Stomach (tissue), 9 donors: ENCODE measurements around the gene GGCX. TPM values are rescaled to one million over a fixed set of nuclear protein-coding genes. Genes with fewer than 3 reads are reported as not detected.

Experiments
- DNase-seq, 2 donors: peaks; one replicate each; pipeline versions ENCODE4 v3.0.0 to v3.0.0-alpha.2; 2013 to 2019
- H3K27ac ChIP-seq, 5 donors: fragments of 200-600 bp in 4 of 5; sonication (generic) in 4 of 5; one replicate each; pipeline ENCODE4 v1.5.1; 2013 to 2019; ENCODE audit warnings: mild to moderate bottlenecking in 1 of 5, moderate library complexity in 1 of 5
- H3K27me3 ChIP-seq, 3 donors: fragments of 200-600 bp; sonication (generic); one replicate each; pipeline ENCODE4 v1.5.1; 2017 to 2019; ENCODE audit warnings: mixed run types in 1 of 3
- H3K36me3 ChIP-seq, 4 donors: fragments of 200-600 bp; sonication (generic); 1 replicate in 3 of 4; 2 replicates in 1 of 4; pipeline ENCODE4 v1.5.1; 2016 to 2019
- H3K4me1 ChIP-seq, 4 donors: fragments of 200-600 bp; sonication (generic); one replicate each; pipeline ENCODE4 v1.5.1; 2016 to 2019
- H3K4me3 ChIP-seq, 4 donors: fragments of 200-600 bp; sonication (generic) in 3 of 4; one replicate each; pipeline ENCODE4 v1.5.1; 2016 to 2019; ENCODE audit warnings: mild to moderate bottlenecking in 1 of 4
- H3K9me3 ChIP-seq, 4 donors: fragments of 200-600 bp; sonication (generic); one replicate each; pipeline ENCODE4 v1.5.1; 2016 to 2019
- CTCF ChIP-seq, 7 experiments: fragments of 450-650 bp in 4 of 7; fragments of 200-600 bp in 3 of 7; sonication (generic) in 3 of 7; IDR thresholded peaks; one replicate each; pipeline ENCODE4 v1.5.1; 2016 to 2019; ENCODE audit warnings: antibody characterized with exemption in 7 of 7, control low read depth in 2 of 7, mild to moderate bottlenecking in 1 of 7
- EP300 ChIP-seq: sonication (generic); formaldehyde crosslinking; IDR thresholded peaks from one replicate; pipeline ENCODE4 v1.6.1; 2017; ENCODE audit warnings: antibody characterized with exemption
- POLR2A ChIP-seq, 4 donors: fragments of 450-650 bp; IDR thresholded peaks; one replicate each; pipeline ENCODE4 v1.6.1; 2016; ENCODE audit warnings: antibody characterized with exemption in 4 of 4, control low read depth in 2 of 4, mild to moderate bottlenecking in 1 of 4, moderate library complexity in 1 of 4
- POLR2AphosphoS5 ChIP-seq, 3 donors: sonication (generic); formaldehyde crosslinking; IDR thresholded peaks; one replicate each; pipeline ENCODE4 v1.6.1; 2016; ENCODE audit warnings: antibody characterized with exemption in 3 of 3
- WGBS, 5 donors: extraction: QIAGEN DNeasy Blood & Tissue Kit in 3 of 5; methylation state at CpG; one replicate each; pipeline versions ENCODE4 v1.1.5 to v1.1.7; 2013 to 2018; 5-methylcytosine and 5-hydroxymethylcytosine counted together
- intact Hi-C: fragments of 100-400 bp; cut with DNase I; formaldehyde crosslinking; loops from one replicate; pipeline ENCODE4 v1.15.1; 2023; ENCODE audit warnings: low total_unique reads
- polyA plus RNA-seq, 3 donors: library from polyadenylated mRNA; stranded (reverse); fragments of 200-250 nt; gene quantifications; one replicate each; pipeline ENCODE4 v1.2.3, GENCODE V29; 2013
- total RNA-seq, 5 donors: library from RNA; depleted of rRNA; stranded (reverse); fragments of >200 nt; gene quantifications; one replicate each; pipeline versions ENCODE4 v1.1.0 to v1.2.3, GENCODE V29; 2014 to 2016
- donor health status: healthy with polysubstance abuse.
- donor health status: Bipolar disorder and iron deficiency.
- donor health status: healthy.

GGCX gene
- total and polyA plus RNA-seq, 8 donors, result 5.2 to 87.5 (median 15.9) TPM

- H3K27me3 ChIP-seq, result no peaks in the 10 kb centered on the region
- peak; percentile 91 to 98 for DNase-seq
- peaks cover 31 to 60% (median 50%) of the 10 kb centered on the region in 4 donors for H3K4me1 ChIP-seq
- H3K9me3 ChIP-seq, result no peaks in the 10 kb centered on the region
- TF ChIP-seq CTCF (IDR thresholded peaks at IDR 0.05) (peak in 5 of 7 experiments; percentile 74 to 87 (median 75)), POLR2A (IDR thresholded peaks at IDR 0.05) (peak in 2 of 4 donors; percentile 82 to 97), POLR2AphosphoS5 (IDR thresholded peaks at IDR 0.05) (peak; percentile 81 to 100 (median 100)), EP300 (no peak)
- WGBS, 5 donors, result 0% methylated on average over 13 to 92 of the region's 92 CpGs
- peaks cover 24 to 34% (median 31%) of the 10 kb centered on the region in 4 donors for H3K36me3 ChIP-seq
- H3K4me3 ChIP-seq, result peak within 1 kb of the TSS; percentile 81 to 94 (median 90)
- peak within 1 kb of the TSS; percentile 95 to 100 (median 99) for H3K27ac ChIP-seq
- intact Hi-C loops, result no loop called here
Observed at GRCh38 chr2:85538507-85539360, 22.6 kb downstream of the GGCX start, which contains the start of gene MAT2A. Gene MAT2A (plus strand): TSS chr2:85539168. CDS start chr2:85539288, 120 bp downstream.

GRCh38 chr2:85537600-85538506 is 23.4 kb downstream of the GGCX start:
- peaks cover 28 to 51% (median 42%) of the 10 kb centered on the region in 4 donors for H3K4me1 ChIP-seq
- intact Hi-C loops, result no loop called here
- DNase-seq, result peak; percentile 57 to 83

GRCh38 chr2:85536479-85536878 is 24.8 kb downstream of the GGCX start:
- no peaks in the 10 kb centered on the region for H3K9me3 ChIP-seq
- H3K27me3 ChIP-seq, result no peaks in the 10 kb centered on the region
- H3K4me1 ChIP-seq, result peaks cover 14 to 37% (median 30%) of the 10 kb centered on the region in 4 donors
- no peak overlapping the region for H3K4me3 ChIP-seq
- 54 to 83% (median 79%) methylated on average over 3 of the region's 3 CpGs for WGBS, 5 donors
- peaks cover 1 to 12% (median 8%) of the 10 kb centered on the region in 4 donors for H3K36me3 ChIP-seq
- intact Hi-C loops, result no loop called here
- peak overlapping the region in 4 of 5 donors; percentile 97 to 100 (median 99) for H3K27ac ChIP-seq
- TF ChIP-seq POLR2AphosphoS5 (IDR thresholded peaks at IDR 0.05), result no peak
- TF ChIP-seq POLR2A (IDR thresholded peaks at IDR 0.05), result no peak
- no peak for TF ChIP-seq EP300
- no peak for TF ChIP-seq CTCF (IDR thresholded peaks at IDR 0.05)
- peak in 1 of 2 donors; percentile 35 for DNase-seq

More at GRCh38 chr2:85537600-85538506, 23.4 kb downstream of the GGCX start:
- Histone ChIP-seq H3K9me3 (no peaks in the 10 kb centered on the region), H3K27ac (peak overlapping the region; percentile 95 to 100 (median 99)), H3K36me3 (peaks cover 15 to 25% (median 22%) of the 10 kb centered on the region in 4 donors), H3K4me3 (peak overlapping the region; percentile 81 to 94 (median 90)), H3K27me3 (no peaks in the 10 kb centered on the region)
- 1 to 3% (median 1%) methylated on average over 29 to 35 of the region's 35 CpGs for WGBS, 5 donors
- TF ChIP-seq CTCF (IDR thresholded peaks at IDR 0.05), result peak in 1 of 7 experiments; percentile 7
- TF ChIP-seq POLR2A (IDR thresholded peaks at IDR 0.05), result no peak
- no peak for TF ChIP-seq EP300
- TF ChIP-seq POLR2AphosphoS5 (IDR thresholded peaks at IDR 0.05), result peak in 2 of 3 donors; percentile 26 to 30

- intact Hi-C loops, result no loop called here
Observed at GRCh38 chr2:85534881-85535280, 26.4 kb downstream of the GGCX start.

More at GRCh38 chr2:85534881-85535280, 26.4 kb downstream of the GGCX start:
- H3K4me3 ChIP-seq, result no peak overlapping the region
- no peaks in the 10 kb centered on the region for H3K27me3 ChIP-seq
- DNase-seq, result no peak
- TF ChIP-seq EP300 (no peak), POLR2A (IDR thresholded peaks at IDR 0.05) (no peak), POLR2AphosphoS5 (IDR thresholded peaks at IDR 0.05) (no peak), CTCF (IDR thresholded peaks at IDR 0.05) (no peak)
- H3K27ac ChIP-seq, result peak overlapping the region in 2 of 5 donors; percentile 99 to 100
- peaks cover 8 to 32% (median 23%) of the 10 kb centered on the region in 4 donors for H3K4me1 ChIP-seq
- 68 to 75% (median 71%) methylated on average over 3 of the region's 3 CpGs for WGBS, 5 donors
- no peaks in the 10 kb centered on the region for H3K36me3 ChIP-seq
- H3K9me3 ChIP-seq, result no peaks in the 10 kb centered on the region
